ENCODE data around the gene CSGALNACT2.

- TF ChIP-seq EZH2phosphoT487 (IDR thresholded peaks at IDR 0.05; ENCODE audit: borderline replicate concordance, low read length): no peak
- TF ChIP-seq CTCF (conservative IDR thresholded peaks at IDR 0.05; ENCODE audit: low read depth, low read length): no peak
These were observed 28.7 kb downstream of the CSGALNACT2 start for GRCh38 chr10:43166880-43167497.
